OCI-LY7 (cell line): ENCODE measurements around the gene MACROD2. TPM values are rescaled to one million over a fixed set of nuclear protein-coding genes. Genes with fewer than 3 reads are reported as not detected.

Source experiments
- BruUV-seq: library from RNA; stranded (reverse); fragments of 400-500 nt; replicated peaks from 2 replicates; lab custom pipeline; 2021; lab: Mats Ljungman, UMichigan
- CTCF ChIA-PET: fragments of 300-600 bp; sonication (Branson Sonifier 250); formaldehyde crosslinking; loops from one replicate; lab custom pipeline; 2022; ENCODE audit warnings: antibody characterized with exemption; ENCODE audit not compliant: unreplicated experiment; lab: Charles Lee
- POLR2A ChIA-PET: fragments of 300-600 bp; sonication (Branson Sonifier 250); formaldehyde crosslinking; loops from one replicate; lab custom pipeline; 2022; ENCODE audit warnings: antibody characterized with exemption; lab: Charles Lee
- DNase-seq: peaks from one replicate; pipeline ENCODE4 v3.0.0-alpha.2; 2015; ENCODE audit warnings: low spot score
- H2AFZ ChIP-seq: fragments of 200-600 bp; sonication (generic), shearing (Covaris generic); 2 replicates; pipeline ENCODE4 v1.6.1; 2014; ENCODE audit warnings: mild to moderate bottlenecking, antibody characterized with exemption, low read length, moderate library complexity
- H3K27ac ChIP-seq: fragments of 200-600 bp; sonication (generic); 2 replicates; pipeline ENCODE4 v1.5.1; 2014; ENCODE audit warnings: mixed run types, low read depth, mild to moderate bottlenecking, moderate library complexity, low read length, inconsistent platforms; ENCODE audit not compliant: poor library complexity, severe bottlenecking
- H3K36me3 ChIP-seq: fragments of 200-600 bp; sonication (generic); 2 replicates; pipeline ENCODE4 v1.6.1; 2014; ENCODE audit warnings: mild to moderate bottlenecking, antibody characterized with exemption, low read length, moderate library complexity, mixed read lengths; ENCODE audit not compliant: insufficient read depth
- H3K4me1 ChIP-seq: fragments of 200-600 bp; sonication (generic); 2 replicates; pipeline ENCODE4 v1.5.1; 2014; ENCODE audit warnings: mild to moderate bottlenecking, low read length; ENCODE audit not compliant: insufficient read depth, poor library complexity, severe bottlenecking
- H3K4me2 ChIP-seq: fragments of 200-600 bp; sonication (generic); 2 replicates; pipeline ENCODE4 v1.6.1; 2014; ENCODE audit warnings: mild to moderate bottlenecking, low read length
- H3K4me3 ChIP-seq: fragments of 200-600 bp; sonication (generic); 2 replicates; pipeline ENCODE4 v1.5.1; 2014; ENCODE audit warnings: mild to moderate bottlenecking, low read depth, low read length; ENCODE audit not compliant: poor library complexity, severe bottlenecking
- H3K79me2 ChIP-seq: fragments of 200-600 bp; sonication (generic); 2 replicates; pipeline ENCODE4 v1.6.1; 2016; ENCODE audit warnings: low read depth, mild to moderate bottlenecking, low read length, moderate library complexity, mixed read lengths; ENCODE audit not compliant: insufficient read depth
- H3K9me2 ChIP-seq: fragments of 200-600 bp; sonication (generic); 2 replicates; pipeline ENCODE4 v1.6.1; 2016; ENCODE audit warnings: mild to moderate bottlenecking, low read length, mixed read lengths; ENCODE audit not compliant: insufficient read depth
- H3K9me3 ChIP-seq: fragments of 200-600 bp; sonication (generic); 2 replicates; pipeline ENCODE4 v1.6.1; 2014; ENCODE audit warnings: mild to moderate bottlenecking, mixed run types, low read length, mixed read lengths
- H4K20me1 ChIP-seq: fragments of 200-600 bp; sonication (generic); 2 replicates; pipeline ENCODE4 v1.6.1; 2014; ENCODE audit warnings: mild to moderate bottlenecking, antibody characterized with exemption, low read length, moderate library complexity, mixed read lengths; ENCODE audit not compliant: insufficient read depth
- EZH2phosphoT487 ChIP-seq: fragments of 200-600 bp; sonication (generic); IDR thresholded peaks from 2 replicates; pipeline ENCODE4 v1.6.1; 2018; ENCODE audit warnings: low read depth, borderline replicate concordance, mild to moderate bottlenecking, mixed run types, antibody characterized with exemption, low read length, moderate library complexity, mixed read lengths
- intact Hi-C: fragments of 100-400 bp; cut with micrococcal nuclease; formaldehyde crosslinking; loops from one replicate; pipeline ENCODE4 v1.10.0; 2022; ENCODE audit not compliant: unreplicated experiment
- total RNA-seq, 2 experiments: library from RNA; depleted of rRNA in 1 of 2; stranded (reverse); fragments of >200 nt in 1 of 2; shearing (Covaris generic) in 1 of 2; gene quantifications; 2 replicates each; pipeline ENCODE4 v1.2.3, GENCODE V29; 2014 to 2022
- TF ChIP-seq, protein P1 (sequence below): fragments of 200-600 bp; sonication (generic); conservative IDR thresholded peaks from 2 replicates; pipeline ENCODE4 v1.5.1; 2014; ENCODE audit warnings: mild to moderate bottlenecking, antibody characterized with exemption, low read length, moderate library complexity, mixed read lengths

Gene MACROD2
- total RNA-seq, 2 experiments from 2014 or later = 0.09 to 4.5 TPM

DNA sequence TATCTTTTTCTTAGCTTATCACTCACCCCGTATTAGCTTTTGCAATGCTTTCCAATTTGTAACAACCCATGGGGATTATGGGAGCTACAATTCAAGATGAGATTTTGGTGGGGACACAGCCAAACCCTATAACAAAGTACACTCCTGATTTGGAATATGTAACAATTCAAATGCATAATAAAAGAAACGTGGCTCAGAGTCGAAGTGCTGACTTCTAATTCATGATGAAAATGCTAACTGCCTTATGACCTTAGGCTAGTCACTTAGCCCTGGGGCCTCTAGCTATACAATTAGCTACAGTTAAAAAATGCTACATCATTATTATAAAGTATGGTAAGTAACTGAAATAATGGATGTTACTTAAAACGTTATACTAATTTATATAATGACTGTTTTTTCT is 1297.1 kb downstream of the MACROD2 start:
- no peaks in the 10 kb centered on the region for H3K79me2 ChIP-seq
- H2AFZ ChIP-seq = no peak overlapping the region
- H4K20me1 ChIP-seq = no peaks in the 10 kb centered on the region
- BruUV-seq = no TSS peak
- no peaks in the 10 kb centered on the region for H3K9me3 ChIP-seq
- H3K27ac ChIP-seq = no peak overlapping the region
- ChIA-PET CTCF (no interaction called here), POLR2A (no interaction called here)
- H3K36me3 ChIP-seq = no peaks in the 10 kb centered on the region
- no peak for TF ChIP-seq EZH2phosphoT487
- TF ChIP-seq, protein P1, sequence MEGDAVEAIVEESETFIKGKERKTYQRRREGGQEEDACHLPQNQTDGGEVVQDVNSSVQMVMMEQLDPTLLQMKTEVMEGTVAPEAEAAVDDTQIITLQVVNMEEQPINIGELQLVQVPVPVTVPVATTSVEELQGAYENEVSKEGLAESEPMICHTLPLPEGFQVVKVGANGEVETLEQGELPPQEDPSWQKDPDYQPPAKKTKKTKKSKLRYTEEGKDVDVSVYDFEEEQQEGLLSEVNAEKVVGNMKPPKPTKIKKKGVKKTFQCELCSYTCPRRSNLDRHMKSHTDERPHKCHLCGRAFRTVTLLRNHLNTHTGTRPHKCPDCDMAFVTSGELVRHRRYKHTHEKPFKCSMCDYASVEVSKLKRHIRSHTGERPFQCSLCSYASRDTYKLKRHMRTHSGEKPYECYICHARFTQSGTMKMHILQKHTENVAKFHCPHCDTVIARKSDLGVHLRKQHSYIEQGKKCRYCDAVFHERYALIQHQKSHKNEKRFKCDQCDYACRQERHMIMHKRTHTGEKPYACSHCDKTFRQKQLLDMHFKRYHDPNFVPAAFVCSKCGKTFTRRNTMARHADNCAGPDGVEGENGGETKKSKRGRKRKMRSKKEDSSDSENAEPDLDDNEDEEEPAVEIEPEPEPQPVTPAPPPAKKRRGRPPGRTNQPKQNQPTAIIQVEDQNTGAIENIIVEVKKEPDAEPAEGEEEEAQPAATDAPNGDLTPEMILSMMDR = no peak
- H3K4me1 ChIP-seq = no peaks in the 10 kb centered on the region
- intact Hi-C loops = no loop called here
- H3K4me2 ChIP-seq = no peak overlapping the region
- no peaks in the 10 kb centered on the region for H3K9me2 ChIP-seq
- no peak overlapping the region for H3K4me3 ChIP-seq
- no peak for DNase-seq

DNA sequence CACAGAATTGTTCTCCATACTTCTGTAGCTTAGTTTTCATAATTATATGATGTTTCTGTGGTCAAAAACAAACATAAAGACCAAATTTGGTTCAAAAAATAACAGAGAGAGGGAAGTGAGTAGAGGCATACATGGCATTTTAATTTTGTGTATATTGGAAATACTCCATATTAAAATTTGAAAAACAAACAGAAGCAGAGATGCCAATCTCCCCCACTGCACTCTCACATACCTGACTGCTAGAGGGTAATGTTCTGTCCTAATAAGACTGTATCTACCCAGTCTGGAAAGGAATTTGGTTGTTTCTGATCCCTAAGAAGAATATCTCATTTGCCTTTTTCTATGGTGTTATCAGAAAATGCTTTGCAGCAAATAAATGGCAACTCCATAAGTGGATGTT is 1301.1 kb downstream of the MACROD2 start:
- DNase-seq = no peak
- TF ChIP-seq, protein P1 = no peak
- TF ChIP-seq EZH2phosphoT487 = no peak
- no peaks in the 10 kb centered on the region for H4K20me1 ChIP-seq
- H3K4me1 ChIP-seq = no peaks in the 10 kb centered on the region
- no TSS peak for BruUV-seq
- no peak overlapping the region for H2AFZ ChIP-seq
- H3K36me3 ChIP-seq = no peaks in the 10 kb centered on the region
- H3K9me3 ChIP-seq = no peaks in the 10 kb centered on the region
- no peaks in the 10 kb centered on the region for H3K9me2 ChIP-seq
- intact Hi-C loops = no loop called here
- H3K79me2 ChIP-seq = no peaks in the 10 kb centered on the region
- CTCF ChIA-PET = no interaction called here
- POLR2A ChIA-PET = no interaction called here
- H3K4me3 ChIP-seq = no peak overlapping the region
- H3K4me2 ChIP-seq = no peak overlapping the region
- no peak overlapping the region for H3K27ac ChIP-seq

DNA sequence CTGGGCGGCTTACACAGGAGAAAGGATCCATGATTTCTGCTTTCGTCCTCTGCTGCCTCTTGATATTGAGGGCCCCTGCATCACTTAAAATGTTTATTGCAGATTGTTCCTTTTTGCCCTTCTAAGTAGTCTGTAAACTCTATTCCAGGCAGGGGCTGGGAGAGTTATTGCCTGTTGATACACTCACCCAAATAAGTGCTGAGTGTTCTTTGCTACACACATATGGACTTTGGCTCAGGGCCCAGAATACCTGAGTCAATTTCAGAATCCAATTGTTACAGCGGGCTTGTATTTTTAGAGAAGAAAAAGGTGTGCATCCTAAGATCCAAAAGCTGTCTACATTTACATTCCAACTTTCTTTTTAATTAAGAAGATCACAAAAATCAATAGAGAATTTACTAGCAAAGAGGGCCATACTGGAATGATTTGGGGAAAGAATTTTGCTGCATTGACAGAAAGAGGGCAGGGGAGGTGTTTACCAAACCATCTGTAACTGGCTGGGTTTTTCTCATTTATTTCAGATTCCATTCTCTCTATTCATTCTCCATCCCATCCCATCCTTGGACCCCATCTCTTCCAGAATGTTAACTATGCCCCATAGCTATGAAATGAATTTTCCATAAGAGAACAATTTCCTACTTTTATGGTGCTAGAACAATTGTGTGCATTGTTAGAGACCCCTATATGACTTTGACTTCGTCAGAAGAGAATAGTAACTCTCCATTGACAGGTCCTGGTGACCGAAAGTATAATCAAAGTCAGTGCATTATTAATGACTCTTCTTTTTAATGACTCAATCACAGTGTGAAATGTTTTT is 1302.0 kb downstream of the MACROD2 start:
- CTCF ChIA-PET = no interaction called here
- intact Hi-C loops = no loop called here
- no peaks in the 10 kb centered on the region for H3K9me3 ChIP-seq
- H3K4me1 ChIP-seq = no peaks in the 10 kb centered on the region
- DNase-seq = no peak
- H3K4me3 ChIP-seq = no peak overlapping the region
- H3K36me3 ChIP-seq = no peaks in the 10 kb centered on the region
- H3K4me2 ChIP-seq = no peak overlapping the region
- no peaks in the 10 kb centered on the region for H3K9me2 ChIP-seq
- H3K27ac ChIP-seq = no peak overlapping the region
- BruUV-seq = no TSS peak
- POLR2A ChIA-PET = no interaction called here
- TF ChIP-seq, protein P1 = no peak
- TF ChIP-seq EZH2phosphoT487 = no peak
- no peaks in the 10 kb centered on the region for H3K79me2 ChIP-seq
- no peak overlapping the region for H2AFZ ChIP-seq
- H4K20me1 ChIP-seq = no peaks in the 10 kb centered on the region
